ENCODE measurements around the gene PLA2G4C. TPM values are rescaled to one million over a fixed set of nuclear protein-coding genes. Genes with fewer than 3 reads are reported as not detected.

Gene PLA2G4C
- total RNA-seq, 1 donor from 2014 or later: 4.1 TPM

- Histone ChIP-seq H3K9me3 (ENCODE audit: insufficient read depth, low read depth, low read length) (no peaks in the 10 kb centered on the region), H3K79me2 (ENCODE audit: insufficient read depth, low read length) (no peaks in the 10 kb centered on the region), H3K4me3 (ENCODE audit: insufficient read depth, low read depth, low read length) (no peak overlapping the region), H3K9ac (ENCODE audit: low read length) (no peak overlapping the region), H4K20me1 (ENCODE audit: insufficient read depth, low read length) (no peaks in the 10 kb centered on the region), H3K27me3 (ENCODE audit: insufficient read depth, low read length) (no peaks in the 10 kb centered on the region), H3K4me2 (ENCODE audit: low read length) (no peak overlapping the region), H2AFZ (ENCODE audit: low read depth, low read length) (no peak overlapping the region), H3K27ac (ENCODE audit: low read depth, low read length) (no peak overlapping the region), H3K4me1 (ENCODE audit: insufficient read depth, low read length) (peaks cover 6% of the 10 kb centered on the region), H3K36me3 (ENCODE audit: insufficient read depth, low read length) (no peaks in the 10 kb centered on the region)
- FAIRE-seq (no peak), DNase-seq (ENCODE audit: low read depth) (no peak)
- Mint-ChIP-seq H3K36me3 (ENCODE audit: low read depth, unreplicated experiment) (peaks cover under 1% of the 10 kb centered on the region), H3K27ac (ENCODE audit: unreplicated experiment) (no peak overlapping the region), H3K9me3 (ENCODE audit: unreplicated experiment) (no peaks in the 10 kb centered on the region), H3K4me3 (ENCODE audit: unreplicated experiment) (no peak overlapping the region), H3K4me1 (ENCODE audit: low read depth, unreplicated experiment) (peaks cover 3% of the 10 kb centered on the region), H3K27me3 (ENCODE audit: low read depth, unreplicated experiment) (no peaks in the 10 kb centered on the region)
- TF ChIP-seq EZH2 (IDR thresholded peaks at IDR 0.05; ENCODE audit: insufficient read depth, low read length) (no peak), CTCF (IDR thresholded peaks at IDR 0.05; ENCODE audit: insufficient read depth, low read depth, low read length) (no peak)
Observed at GRCh38 chr19:48108997-48109782, 1.4 kb downstream of the PLA2G4C start.

- Histone ChIP-seq H3K4me1 (ENCODE audit: insufficient read depth, low read length) (peaks cover 2% of the 10 kb centered on the region), H3K27ac (ENCODE audit: low read depth, low read length) (no peak overlapping the region), H3K27me3 (ENCODE audit: insufficient read depth, low read length) (no peaks in the 10 kb centered on the region), H2AFZ (ENCODE audit: low read depth, low read length) (no peak overlapping the region), H3K79me2 (ENCODE audit: insufficient read depth, low read length) (no peaks in the 10 kb centered on the region), H3K4me2 (ENCODE audit: low read length) (no peak overlapping the region), H3K36me3 (ENCODE audit: insufficient read depth, low read length) (no peaks in the 10 kb centered on the region), H3K9ac (ENCODE audit: low read length) (no peak overlapping the region), H4K20me1 (ENCODE audit: insufficient read depth, low read length) (no peaks in the 10 kb centered on the region), H3K9me3 (ENCODE audit: insufficient read depth, low read depth, low read length) (no peaks in the 10 kb centered on the region), H3K4me3 (ENCODE audit: insufficient read depth, low read depth, low read length) (no peak overlapping the region)
- Mint-ChIP-seq H3K4me1 (ENCODE audit: low read depth, unreplicated experiment) (no peaks in the 10 kb centered on the region), H3K9me3 (ENCODE audit: unreplicated experiment) (no peaks in the 10 kb centered on the region), H3K27me3 (ENCODE audit: low read depth, unreplicated experiment) (no peaks in the 10 kb centered on the region), H3K36me3 (ENCODE audit: low read depth, unreplicated experiment) (peaks cover 3% of the 10 kb centered on the region), H3K27ac (ENCODE audit: unreplicated experiment) (no peak overlapping the region), H3K4me3 (ENCODE audit: unreplicated experiment) (no peak overlapping the region)
- TF ChIP-seq CTCF (IDR thresholded peaks at IDR 0.05; ENCODE audit: insufficient read depth, low read depth, low read length): no peak
- FAIRE-seq (no peak), DNase-seq (ENCODE audit: low read depth) (no peak)
Observed at GRCh38 chr19:48103922-48104321, 6.7 kb downstream of the PLA2G4C start.

All from astrocyte (in vitro differentiated cells and primary cell).